ENCODE data around the gene DIP2C.

The DIP2C gene

DNA sequence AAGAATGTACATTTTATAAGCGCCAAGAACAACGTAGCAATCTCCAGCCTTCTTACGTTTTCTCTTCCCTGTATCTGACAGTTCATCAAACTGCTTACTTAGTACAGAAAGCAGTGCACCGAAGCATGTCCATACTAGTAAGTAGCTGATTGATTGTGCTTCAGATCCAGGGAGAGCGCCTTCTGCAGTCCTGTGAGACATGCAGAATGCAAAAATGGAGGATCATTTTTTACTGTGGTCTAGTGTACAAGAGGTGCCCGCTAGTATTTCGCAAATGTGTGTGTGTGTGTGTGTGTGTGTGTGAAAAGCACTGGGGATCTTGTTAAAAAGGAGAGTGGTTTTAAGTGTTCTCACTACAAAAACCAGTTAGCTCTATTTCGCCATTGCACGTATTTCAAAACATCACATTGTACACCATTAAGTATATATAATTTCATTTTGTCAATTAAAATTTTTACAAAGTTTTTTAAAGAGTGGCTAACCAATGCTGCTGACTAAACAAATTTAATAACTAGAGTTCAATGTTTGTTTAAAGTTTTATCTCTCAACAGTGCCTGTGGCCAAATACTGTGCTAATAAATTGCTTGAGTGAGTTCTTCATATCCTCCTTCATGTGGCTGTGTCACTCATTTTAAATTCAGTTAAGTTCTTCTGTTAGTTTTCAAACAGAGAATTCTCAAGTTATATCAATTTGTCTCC is 454.6 kb downstream of the DIP2C start:
- no peak for DNase-seq

DNA sequence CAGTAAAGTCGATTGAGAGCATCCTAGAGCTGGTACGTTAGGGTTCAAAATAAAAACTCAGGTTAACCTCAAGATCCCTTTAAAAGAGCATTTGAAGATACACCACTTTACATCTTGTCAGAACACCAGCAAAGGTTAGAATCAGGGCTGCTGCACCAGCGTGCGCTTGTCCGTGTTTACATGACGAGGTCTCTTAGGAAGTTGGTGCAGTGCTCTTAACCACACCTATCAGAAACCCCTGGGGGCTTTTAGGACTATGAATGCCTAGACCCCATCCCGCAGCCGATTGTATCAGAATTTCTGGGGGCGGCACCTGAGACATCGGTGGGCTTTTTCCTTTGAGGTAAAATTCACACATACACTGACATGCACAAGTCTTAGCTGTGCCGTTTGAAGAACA is 456.6 kb downstream of the DIP2C start:
- no peak for DNase-seq

DNA sequence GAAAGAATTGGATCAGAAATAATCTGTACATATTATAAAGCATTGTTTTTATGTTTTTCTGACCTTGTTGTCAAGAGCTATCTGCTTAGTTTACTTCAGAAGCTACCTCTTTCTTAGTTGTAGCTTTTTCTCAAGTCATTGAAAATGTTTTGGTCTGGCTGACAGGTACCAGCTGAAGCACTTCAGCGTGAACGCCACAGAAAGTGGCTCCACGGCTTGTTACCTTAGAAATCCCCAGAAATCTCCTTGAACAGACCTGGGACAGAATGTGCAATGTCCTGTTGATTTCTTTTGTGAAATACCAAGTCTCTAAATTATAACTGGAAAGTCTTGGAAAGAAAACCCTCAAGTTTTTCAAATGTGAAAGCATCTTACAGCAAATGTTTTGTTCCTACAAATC is 457.4 kb downstream of the DIP2C start:
- no peak for DNase-seq

DNA sequence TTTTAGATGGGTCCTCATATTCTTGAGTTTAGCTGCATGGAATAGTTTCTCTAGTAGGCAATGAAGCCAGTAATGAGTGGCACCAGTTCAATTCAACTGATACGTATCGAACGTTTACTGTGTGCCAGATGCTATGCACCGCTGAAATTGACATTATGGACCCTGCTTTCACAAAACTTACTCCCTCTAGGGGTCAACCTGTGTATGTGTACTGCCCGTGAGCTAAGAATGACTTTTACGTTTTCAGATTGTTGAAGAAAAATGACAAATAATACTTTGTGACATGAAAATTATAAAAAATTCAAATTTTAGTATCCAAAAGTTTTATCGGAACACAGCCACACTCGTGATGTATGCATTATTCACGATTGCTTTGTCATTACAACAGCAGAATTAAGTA is 458.7 kb downstream of the DIP2C start:
- no peak for DNase-seq

DNA sequence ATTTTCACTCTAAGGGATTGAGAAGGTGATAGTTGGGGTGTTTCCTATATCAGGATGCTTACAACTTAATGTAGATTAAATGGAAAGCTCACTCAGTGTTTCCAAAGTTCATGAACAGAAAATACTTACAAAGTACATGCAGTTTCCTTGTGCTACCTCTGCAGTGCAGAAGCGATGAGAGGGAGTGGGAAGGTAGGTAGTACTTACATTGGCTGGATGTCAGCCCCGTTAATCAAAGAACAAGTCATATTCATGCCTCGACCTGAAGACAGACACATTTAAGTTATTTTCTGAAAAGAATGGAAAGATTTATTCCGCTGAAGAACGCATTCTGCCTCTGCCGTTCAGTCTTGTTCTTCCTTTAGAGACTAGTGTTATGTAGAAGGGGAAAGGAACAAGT is 461.1 kb downstream of the DIP2C start:
- no peak for DNase-seq

DNA sequence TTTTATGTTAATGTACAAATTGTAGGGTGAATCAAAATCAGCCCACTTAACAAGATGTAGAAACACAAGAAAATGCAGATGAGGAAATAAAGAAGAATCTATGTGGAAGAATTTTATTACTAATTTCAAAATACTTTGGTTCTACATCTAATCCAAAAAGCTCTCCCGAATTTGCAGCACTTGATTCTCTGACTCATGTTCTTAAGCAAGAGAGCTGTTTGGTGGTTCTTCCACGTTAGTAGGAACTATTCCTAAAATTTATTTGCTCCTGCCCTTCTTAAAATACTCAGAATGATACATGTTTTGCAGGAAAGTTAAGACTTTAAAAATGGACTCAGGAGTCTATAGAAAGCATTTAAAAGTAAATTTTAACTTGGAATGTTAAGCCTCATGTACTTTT is 462.5 kb downstream of the DIP2C start:
- no peak for DNase-seq

DNA sequence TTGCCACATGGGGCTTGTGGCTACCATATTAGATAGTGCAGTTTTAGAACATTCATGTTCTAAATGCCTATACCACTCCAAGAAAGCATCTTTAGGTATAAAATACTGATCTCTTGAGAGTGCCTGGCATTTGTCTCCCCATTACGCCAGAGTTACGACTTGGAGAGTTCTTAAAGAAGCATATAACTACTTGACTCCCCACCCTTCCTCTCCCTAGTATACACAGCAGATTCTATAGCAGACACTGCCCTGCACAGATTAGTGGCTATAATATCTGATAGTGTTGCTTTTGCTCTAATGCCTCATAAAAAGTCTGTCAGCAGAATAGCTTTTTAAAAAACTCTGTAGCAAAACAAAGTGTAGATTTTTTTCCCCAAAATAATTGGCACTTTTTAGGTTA is 463.4 kb downstream of the DIP2C start:
- DNase-seq, result no peak

DNA sequence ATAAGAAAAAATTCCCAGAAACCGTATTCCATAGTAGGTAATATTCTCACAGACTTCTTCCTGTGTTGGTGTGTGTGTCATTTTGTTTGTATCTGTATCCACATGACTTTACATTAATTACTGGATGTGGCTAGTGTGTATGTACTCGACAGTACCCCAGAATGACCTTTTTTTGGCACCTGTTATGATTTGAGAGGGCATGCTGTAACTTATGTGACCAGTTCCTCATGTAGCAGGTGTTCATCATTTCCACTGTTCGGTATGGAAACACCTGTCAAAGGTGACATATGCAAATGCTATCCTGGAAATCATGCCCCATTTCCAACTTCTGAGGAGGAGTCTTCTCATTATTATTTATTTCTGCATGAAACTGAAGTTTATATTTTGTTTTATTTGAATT is 464.9 kb downstream of the DIP2C start:
- DNase-seq, result no peak
